GM19099 (cell line): ENCODE data around the gene TRAF4.

ENCODE experiments used
- POLR2A ChIP-seq: IDR thresholded peaks from 3 replicates; pipeline ENCODE4 v1.6.1; 2011; ENCODE audit warnings: low read depth; ENCODE audit not compliant: insufficient read length; ENCODE audit errors: extremely low read depth

The TRAF4 gene

DNA sequence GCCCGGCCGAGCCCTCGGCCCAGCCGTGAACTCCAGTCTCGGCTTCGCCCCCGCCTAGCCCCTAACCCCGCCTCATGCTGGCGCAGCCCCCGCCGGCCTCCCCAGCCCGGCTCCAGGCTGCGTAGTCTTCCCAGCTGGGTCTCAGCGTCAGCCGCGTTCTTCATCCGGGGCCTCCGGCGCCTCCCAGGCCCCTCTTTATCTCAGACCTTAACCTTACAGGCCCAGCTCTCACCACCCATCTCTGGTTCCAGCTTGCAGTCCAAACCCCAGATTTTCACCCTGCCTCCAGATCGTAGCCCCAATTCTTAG is 32.1 kb upstream of the TRAF4 start, which contains the start of gene PROCA1:
Gene PROCA1 (minus strand): TSS at position 166 of the 309 bp plus-strand sequence. CDS start 228 bp downstream, outside the sequence.
- no peak for TF ChIP-seq POLR2A

DNA sequence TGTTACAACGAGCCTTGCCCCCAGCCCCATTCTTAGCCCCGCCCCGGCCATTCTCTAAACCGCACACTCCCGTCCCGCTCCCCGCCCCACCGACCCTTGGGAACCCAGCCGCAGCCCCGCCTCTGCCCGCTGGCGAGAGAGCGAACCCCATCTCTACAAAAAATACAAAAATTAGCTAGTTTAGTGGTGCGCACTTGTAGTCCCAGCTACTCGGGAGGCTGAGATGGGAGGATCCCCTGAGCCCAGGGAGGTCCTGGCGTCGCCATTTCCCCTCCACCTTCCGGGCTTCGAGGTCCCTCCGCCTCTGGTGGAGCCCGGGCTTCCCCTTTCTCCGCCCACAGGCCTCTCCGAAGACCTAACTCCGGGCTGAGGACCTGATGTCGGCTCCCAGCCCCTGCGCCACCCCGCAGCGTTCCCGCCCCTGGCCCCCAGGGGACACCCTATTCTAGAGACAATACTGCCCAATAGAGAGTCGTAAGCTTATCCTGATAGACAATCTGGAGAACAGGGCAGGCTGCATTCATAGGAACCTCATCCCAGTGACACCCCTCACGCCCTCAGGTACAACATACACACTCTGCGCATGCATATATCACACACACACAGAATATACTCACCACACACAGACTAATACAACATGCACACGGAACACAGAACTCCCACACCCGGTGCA is 31.6 kb upstream of the TRAF4 start:
- no peak for TF ChIP-seq POLR2A

GRCh38 chr17:28712705-28713415 is 31.0 kb upstream of the TRAF4 start:
- TF ChIP-seq POLR2A: no peak

DNA sequence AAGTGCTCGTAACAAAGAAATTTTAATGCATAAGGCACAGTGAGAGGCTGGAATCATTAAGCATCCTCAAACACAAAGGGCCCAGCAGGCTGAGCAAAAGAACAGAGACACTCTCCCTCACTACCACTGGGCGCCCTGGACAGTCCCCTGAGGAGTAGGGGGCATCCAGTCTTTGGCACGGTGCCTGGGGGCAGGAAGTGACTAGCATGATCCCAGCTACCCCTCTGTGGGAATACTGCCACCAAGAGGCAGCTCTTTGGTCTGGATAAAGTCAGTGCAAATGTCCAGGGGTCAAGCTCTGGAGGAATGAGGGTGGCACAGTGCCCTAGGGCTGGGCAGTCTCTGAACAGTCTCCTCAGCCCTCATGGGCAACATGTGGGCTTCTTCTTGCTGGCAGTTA is 29.5 kb upstream of the TRAF4 start:
- TF ChIP-seq POLR2A: no peak

DNA sequence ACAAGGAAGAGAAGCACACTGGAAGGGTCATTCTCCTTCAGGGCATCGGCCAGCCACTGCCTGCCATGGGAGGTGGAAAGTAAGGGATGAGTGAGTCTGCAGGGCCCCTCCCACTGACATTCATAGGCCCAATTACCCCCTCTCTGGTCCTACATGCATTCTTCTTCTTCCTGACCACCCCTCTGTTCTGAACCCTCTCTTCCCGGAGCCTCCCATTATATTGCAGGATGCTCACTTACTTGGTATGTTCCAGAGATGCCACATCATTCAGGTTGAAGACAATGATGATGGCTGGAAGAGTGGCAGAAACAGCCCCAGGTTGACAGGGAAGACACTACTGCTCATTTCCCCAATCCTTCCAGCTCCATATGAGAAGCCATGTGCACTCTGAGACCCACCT is 28.6 kb upstream of the TRAF4 start:
- TF ChIP-seq POLR2A: no peak

GRCh38 chr17:28716740-28717577 is 26.9 kb upstream of the TRAF4 start:
- no peak for TF ChIP-seq POLR2A

- no peak for TF ChIP-seq POLR2A
These were observed 26.1 kb upstream of the TRAF4 start, which contains the start of gene RAB34 for GRCh38 chr17:28717578-28718332. Gene RAB34, minus strand, starts transcription at chr17:28717868. Its CDS starts 602 bp downstream, at chr17:28717266.

- TF ChIP-seq POLR2A: no peak
These were observed 25.3 kb upstream of the TRAF4 start for GRCh38 chr17:28718333-28719020.

DNA sequence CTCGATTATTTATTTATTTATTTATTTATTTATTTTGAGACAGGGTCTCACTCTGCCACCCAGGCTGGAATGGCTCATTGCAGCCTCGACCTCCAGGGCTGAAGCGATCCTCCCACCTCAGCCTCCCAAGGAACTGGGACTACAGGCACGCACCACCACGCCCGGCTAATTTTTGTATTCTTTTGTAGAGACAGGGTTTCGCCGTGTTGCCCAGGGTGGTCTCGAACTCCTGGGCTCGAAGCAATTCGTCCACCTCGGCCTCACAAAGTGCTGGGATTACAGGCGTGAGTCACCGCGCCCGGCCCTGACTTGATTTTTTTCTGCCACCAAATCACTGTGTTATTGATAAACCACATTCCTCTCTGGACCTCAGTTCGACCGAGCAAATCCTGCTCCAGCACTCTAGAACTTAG is 24.8 kb upstream of the TRAF4 start:
- TF ChIP-seq POLR2A: no peak

DNA sequence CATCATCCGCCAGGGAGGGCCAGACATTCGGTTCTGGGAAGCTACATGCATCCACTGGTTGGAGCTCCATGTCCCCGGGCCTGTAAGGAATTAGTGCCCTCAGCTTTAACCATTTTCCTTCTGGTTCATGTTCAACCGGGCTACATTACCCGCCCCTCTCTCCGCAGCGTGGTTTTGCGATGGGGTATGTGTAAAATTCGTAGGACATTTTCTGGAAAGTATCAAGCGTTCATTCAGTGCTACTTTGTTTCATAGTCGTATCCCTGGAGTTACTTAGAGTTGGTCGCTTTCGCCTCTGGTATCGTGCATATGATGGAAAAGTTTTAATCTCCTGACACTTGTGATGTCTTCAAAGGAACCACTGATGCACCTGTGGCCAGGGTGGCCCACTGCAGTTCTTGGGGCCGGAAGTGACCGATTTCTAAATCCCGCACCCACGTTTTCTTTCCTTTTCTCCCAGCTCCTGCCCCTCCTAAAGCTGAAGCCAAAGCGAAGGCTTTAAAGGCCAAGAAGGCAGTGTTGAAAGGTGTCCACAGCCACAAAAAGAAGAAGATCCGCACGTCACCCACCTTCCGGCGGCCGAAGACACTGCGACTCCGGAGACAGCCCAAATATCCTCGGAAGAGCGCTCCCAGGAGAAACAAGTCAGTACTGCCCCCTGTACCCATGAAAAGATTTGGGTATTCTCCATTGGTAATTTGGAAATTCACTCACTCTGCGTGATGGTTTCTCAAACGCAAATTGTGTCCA is 23.4 kb upstream of the TRAF4 start:
- no peak for TF ChIP-seq POLR2A

DNA sequence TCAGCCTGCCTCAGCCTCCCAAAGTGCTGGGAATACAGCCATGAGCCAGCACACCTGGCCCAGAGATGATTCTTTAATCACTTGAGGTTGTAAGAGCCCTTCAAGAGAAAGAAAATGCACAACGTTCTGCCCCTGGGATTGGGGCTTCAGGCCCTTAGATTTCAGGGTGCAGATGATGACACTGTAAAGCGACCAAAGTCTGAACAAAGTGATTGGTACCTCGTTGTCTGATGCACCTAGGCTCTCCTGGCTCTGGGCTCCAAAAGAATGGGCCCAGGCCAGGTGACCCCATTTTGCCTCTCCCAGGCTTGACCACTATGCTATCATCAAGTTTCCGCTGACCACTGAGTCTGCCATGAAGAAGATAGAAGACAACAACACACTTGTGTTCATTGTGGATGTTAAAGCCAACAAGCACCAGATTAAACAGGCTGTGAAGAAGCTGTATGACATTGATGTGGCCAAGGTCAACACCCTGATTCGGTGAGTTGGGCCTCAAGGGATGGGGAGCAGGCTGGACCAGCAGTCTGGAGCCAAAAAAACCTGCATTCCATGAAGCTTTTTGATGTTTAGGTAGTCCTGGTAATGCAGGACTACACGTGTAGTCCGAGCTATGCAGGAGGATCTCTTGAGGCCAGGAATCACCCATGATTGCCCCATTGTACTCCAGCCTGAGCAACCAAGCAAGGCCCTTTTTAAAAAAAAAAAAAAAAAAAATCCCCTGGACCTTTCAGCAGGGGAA is 21.2 kb upstream of the TRAF4 start:
- peak; percentile 18 for TF ChIP-seq POLR2A

- no peak for TF ChIP-seq POLR2A
These were observed 20.5 kb upstream of the TRAF4 start for GRCh38 chr17:28723159-28723835.
